Natural killer cell (primary cell): ENCODE data around the gene CUL3. TPM values are rescaled to one million over a fixed set of nuclear protein-coding genes. Genes with fewer than 3 reads are reported as not detected.

Experiments used
- ATAC-seq, 3 donors: fragments of 150-1000 bp in 2 of 3; fragments of 200-7000 bp in 1 of 3; cut with Tn5 transposase; 1 replicate in 1 of 3; 2 replicates in 2 of 3; pipeline ENCODE4 v1.10.0; 2021; ENCODE audit warnings: mild to moderate bottlenecking in 2 of 3, moderate library complexity in 2 of 3
- DNase-seq, 2 donors: peaks; one replicate each; pipeline versions ENCODE4 v3.0.0 to v3.0.0-alpha.2; 2013 to 2021; ENCODE audit warnings: mixed read lengths in 1 of 2
- H3K27ac ChIP-seq: one replicate; pipeline ENCODE4 v1.5.1; 2013; ENCODE audit warnings: mild to moderate bottlenecking, low read length
- H3K27me3 ChIP-seq: one replicate; pipeline ENCODE4 v1.6.1; 2013; ENCODE audit warnings: low read length; ENCODE audit not compliant: control insufficient read depth, insufficient read depth
- H3K36me3 ChIP-seq: one replicate; pipeline ENCODE4 v1.6.1; 2013; ENCODE audit warnings: low read length; ENCODE audit not compliant: control insufficient read depth, insufficient read depth
- H3K4me1 ChIP-seq: one replicate; pipeline ENCODE4 v1.6.1; 2013; ENCODE audit warnings: low read length; ENCODE audit not compliant: control insufficient read depth, insufficient read depth
- H3K4me3 ChIP-seq: one replicate; pipeline ENCODE4 v1.5.1; 2013; ENCODE audit warnings: low read length
- H3K9me3 ChIP-seq: one replicate; pipeline ENCODE4 v1.6.1; 2013; ENCODE audit warnings: low read length; ENCODE audit not compliant: control insufficient read depth, insufficient read depth
- H3K27ac Mint-ChIP-seq, 2 donors: one replicate each; pipeline ENCODE4 v1.8.0; 2022; ENCODE audit warnings: mild to moderate bottlenecking in 2 of 2, mixed read lengths in 2 of 2, moderate library complexity in 1 of 2
- H3K27me3 Mint-ChIP-seq, 2 donors: one replicate each; pipeline ENCODE4 v1.8.0; 2022; ENCODE audit warnings: low read depth in 2 of 2, mixed read lengths in 2 of 2
- H3K36me3 Mint-ChIP-seq: one replicate; pipeline ENCODE4 v1.8.0; 2022; ENCODE audit warnings: mixed read lengths
- H3K4me1 Mint-ChIP-seq, 2 donors: one replicate each; pipeline ENCODE4 v1.8.0; 2022; ENCODE audit warnings: mixed read lengths in 2 of 2
- H3K4me3 Mint-ChIP-seq: one replicate; pipeline ENCODE4 v1.8.0; 2022; ENCODE audit warnings: mild to moderate bottlenecking, moderate library complexity, mixed read lengths
- H3K9me3 Mint-ChIP-seq, 2 donors: one replicate each; pipeline ENCODE4 v1.8.0; 2022; ENCODE audit warnings: mixed read lengths in 2 of 2
- WGBS: methylation state at CpG from one replicate; pipeline ENCODE4 v1.1.7; 2013; ENCODE audit warnings: missing lambda C conversion rate; ENCODE audit not compliant: insufficient coverage; 5-methylcytosine and 5-hydroxymethylcytosine counted together
- intact Hi-C: fragments of 100-400 bp; cut with micrococcal nuclease; formaldehyde crosslinking; loops from one replicate; pipeline ENCODE4 v1.14.2; 2022
- total RNA-seq, 4 donors: library from RNA; stranded (reverse); fragments of 120-200 nt in 1 of 4; gene quantifications; one replicate each; pipeline versions ENCODE4 v1.2.3 to v1.2.4, GENCODE V29; 2013 to 2022
- TF ChIP-seq, protein P1 (sequence below): fragments of 200-600 bp; IDR thresholded peaks from one replicate; pipeline ENCODE4 v1.8.0; 2022; ENCODE audit warnings: antibody characterized with exemption

CUL3 gene
- total RNA-seq, 3 donors from 2014 or later (not counting 1 experiment from before 2014, with no cell fraction given) = 102 to 125 (median 115) TPM

DNA sequence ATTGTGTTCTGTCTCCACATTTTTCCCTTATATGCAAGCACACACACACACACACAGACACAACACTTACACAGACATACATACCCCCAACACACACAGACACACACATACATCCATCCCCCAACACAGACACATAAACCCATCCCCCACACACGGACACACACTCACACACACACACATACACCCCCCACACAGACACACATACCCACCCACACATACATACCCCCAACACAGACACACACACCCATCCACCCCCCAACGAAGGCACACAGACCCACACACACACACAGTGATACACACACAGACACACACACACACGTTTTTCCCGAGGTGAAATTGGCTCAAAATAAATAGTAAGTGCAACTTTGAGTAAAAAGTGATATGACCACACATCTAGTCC lies 41.6 kb upstream of the CUL3 start:
- DNase-seq (no peak), ATAC-seq (no peak)
- no peak overlapping the region for H3K4me3 ChIP-seq
- TF ChIP-seq, protein P1, sequence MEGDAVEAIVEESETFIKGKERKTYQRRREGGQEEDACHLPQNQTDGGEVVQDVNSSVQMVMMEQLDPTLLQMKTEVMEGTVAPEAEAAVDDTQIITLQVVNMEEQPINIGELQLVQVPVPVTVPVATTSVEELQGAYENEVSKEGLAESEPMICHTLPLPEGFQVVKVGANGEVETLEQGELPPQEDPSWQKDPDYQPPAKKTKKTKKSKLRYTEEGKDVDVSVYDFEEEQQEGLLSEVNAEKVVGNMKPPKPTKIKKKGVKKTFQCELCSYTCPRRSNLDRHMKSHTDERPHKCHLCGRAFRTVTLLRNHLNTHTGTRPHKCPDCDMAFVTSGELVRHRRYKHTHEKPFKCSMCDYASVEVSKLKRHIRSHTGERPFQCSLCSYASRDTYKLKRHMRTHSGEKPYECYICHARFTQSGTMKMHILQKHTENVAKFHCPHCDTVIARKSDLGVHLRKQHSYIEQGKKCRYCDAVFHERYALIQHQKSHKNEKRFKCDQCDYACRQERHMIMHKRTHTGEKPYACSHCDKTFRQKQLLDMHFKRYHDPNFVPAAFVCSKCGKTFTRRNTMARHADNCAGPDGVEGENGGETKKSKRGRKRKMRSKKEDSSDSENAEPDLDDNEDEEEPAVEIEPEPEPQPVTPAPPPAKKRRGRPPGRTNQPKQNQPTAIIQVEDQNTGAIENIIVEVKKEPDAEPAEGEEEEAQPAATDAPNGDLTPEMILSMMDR = no peak
- H3K4me1 Mint-ChIP-seq = no peaks in the 10 kb centered on the region
- intact Hi-C loops = no loop called here
- H3K9me3 Mint-ChIP-seq = no peaks in the 10 kb centered on the region
- peaks cover 0 to 4% of the 10 kb centered on the region in 2 donors for H3K27me3 Mint-ChIP-seq
- no peaks in the 10 kb centered on the region for H3K27me3 ChIP-seq
- no peaks in the 10 kb centered on the region for H3K36me3 Mint-ChIP-seq
- H3K27ac Mint-ChIP-seq = no peak overlapping the region
- WGBS = 100% methylated on average over 1 of the region's 4 CpGs
- H3K27ac ChIP-seq = no peak overlapping the region
- no peaks in the 10 kb centered on the region for H3K4me1 ChIP-seq
- H3K9me3 ChIP-seq = no peaks in the 10 kb centered on the region
- H3K36me3 ChIP-seq = no peaks in the 10 kb centered on the region
- no peak overlapping the region for H3K4me3 Mint-ChIP-seq

GRCh38 chr2:224613543-224614286 lies 28.6 kb upstream of the CUL3 start:
- Histone ChIP-seq H3K9me3 (no peaks in the 10 kb centered on the region), H3K4me1 (no peaks in the 10 kb centered on the region), H3K36me3 (no peaks in the 10 kb centered on the region), H3K4me3 (no peak overlapping the region), H3K27me3 (no peaks in the 10 kb centered on the region), H3K27ac (no peak overlapping the region)
- Mint-ChIP-seq H3K9me3 (no peaks in the 10 kb centered on the region), H3K4me3 (no peak overlapping the region), H3K36me3 (no peaks in the 10 kb centered on the region), H3K4me1 (no peaks in the 10 kb centered on the region), H3K27ac (no peak overlapping the region), H3K27me3 (peaks cover 0 to 5% of the 10 kb centered on the region in 2 donors)
- 98% methylated on average over 4 of the region's 4 CpGs for WGBS
- TF ChIP-seq, protein P1 = no peak
- DNase-seq = no peak
- ATAC-seq = no peak
- intact Hi-C loops = no loop called here

- no peak overlapping the region for H3K27ac Mint-ChIP-seq
- H3K9me3 Mint-ChIP-seq = no peaks in the 10 kb centered on the region
- no peaks in the 10 kb centered on the region for H3K36me3 Mint-ChIP-seq
- Histone ChIP-seq H3K9me3 (no peaks in the 10 kb centered on the region), H3K27ac (no peak overlapping the region), H3K27me3 (no peaks in the 10 kb centered on the region), H3K4me1 (no peaks in the 10 kb centered on the region), H3K4me3 (no peak overlapping the region), H3K36me3 (no peaks in the 10 kb centered on the region)
- no peak for DNase-seq
- H3K4me3 Mint-ChIP-seq = no peak overlapping the region
- TF ChIP-seq, protein P1 = no peak
- no peaks in the 10 kb centered on the region for H3K4me1 Mint-ChIP-seq
- no peak for ATAC-seq
- H3K27me3 Mint-ChIP-seq = peaks cover under 1 to 6% of the 10 kb centered on the region in 2 donors
- 96% methylated on average over 5 of the region's 5 CpGs for WGBS
- intact Hi-C loops = no loop called here
Measured at GRCh38 chr2:224612578-224612977, 27.4 kb upstream of the CUL3 start.

DNA sequence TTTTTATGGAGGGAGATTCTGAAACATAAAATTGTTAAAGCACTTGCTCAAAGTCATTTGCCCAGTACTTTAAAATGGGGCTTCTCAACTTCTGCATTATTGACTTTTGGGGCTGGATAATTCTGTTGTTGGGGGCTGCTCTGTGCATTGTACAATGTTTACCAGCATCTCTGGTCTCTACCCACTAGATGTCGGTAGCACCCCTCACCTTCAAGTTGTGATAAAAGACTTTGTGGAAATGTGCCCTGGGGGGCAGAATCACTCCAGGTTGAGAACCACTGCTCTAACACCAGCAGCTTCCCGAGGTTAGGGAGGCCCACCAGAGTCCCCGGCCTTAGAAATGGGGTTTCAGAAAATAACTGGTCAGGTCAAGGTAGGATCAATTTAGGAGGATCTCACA lies 26.8 kb upstream of the CUL3 start:
- H3K27me3 ChIP-seq = no peaks in the 10 kb centered on the region
- no peaks in the 10 kb centered on the region for H3K4me1 ChIP-seq
- 80% methylated on average over 2 of the region's 3 CpGs for WGBS
- TF ChIP-seq, protein P1 = no peak
- H3K27me3 Mint-ChIP-seq = peaks cover 6 to 7% of the 10 kb centered on the region in 2 donors
- no peak overlapping the region for H3K4me3 Mint-ChIP-seq
- H3K9me3 Mint-ChIP-seq = no peaks in the 10 kb centered on the region
- intact Hi-C loops = no loop called here
- no peaks in the 10 kb centered on the region for H3K36me3 ChIP-seq
- H3K36me3 Mint-ChIP-seq = no peaks in the 10 kb centered on the region
- no peaks in the 10 kb centered on the region for H3K9me3 ChIP-seq
- ATAC-seq = no peak
- no peaks in the 10 kb centered on the region for H3K4me1 Mint-ChIP-seq
- no peak for DNase-seq
- no peak overlapping the region for H3K4me3 ChIP-seq
- H3K27ac Mint-ChIP-seq = no peak overlapping the region
- no peak overlapping the region for H3K27ac ChIP-seq
